Measurements from ENCODE around the gene ARHGAP23.
A peak's percentile ranks its signal among the peaks of the same experiment; 100 is the strongest.
"Not testable (repeated sequence)": the region's sequence is repeated elsewhere in the genome, so short reads cannot be mapped to it uniquely, and the experiment has no call there.

ARHGAP23 gene

GRCh38 chr17:38421871-38422827 is 6.1 kb upstream of the ARHGAP23 start:
- peak in 7 of 51 donors; percentile 16 to 38 (median 26) for DNase-seq

GRCh38 chr17:38424297-38424972 is 3.8 kb upstream of the ARHGAP23 start:
- DNase-seq: no peak

GRCh38 chr17:38425031-38425430 is 3.2 kb upstream of the ARHGAP23 start:
- no peak for DNase-seq

- no peak for DNase-seq
Observed at GRCh38 chr17:38425744-38426143, 2.5 kb upstream of the ARHGAP23 start.

GRCh38 chr17:38426441-38426840 is 1.8 kb upstream of the ARHGAP23 start:
- DNase-seq: no peak

GRCh38 chr17:38427160-38427949 is 909 bp upstream of the ARHGAP23 start:
- DNase-seq: no peak

- peak in 48 of 51 donors; percentile 42 to 93 (median 79) for DNase-seq
Observed at GRCh38 chr17:38428643-38429371, 543 bp downstream of the ARHGAP23 start.

GRCh38 chr17:38429476-38430100 is 1.3 kb downstream of the ARHGAP23 start:
- DNase-seq: peak in 4 of 51 donors; percentile 26 to 62 (median 35)

- peak in 2 of 51 donors; percentile 19 to 43 for DNase-seq
Observed at GRCh38 chr17:38430316-38430715, 2.1 kb downstream of the ARHGAP23 start.

GRCh38 chr17:38430822-38431221 is 2.6 kb downstream of the ARHGAP23 start:
- DNase-seq: no peak

- peak in 44 of 51 donors; percentile 32 to 97 (median 84) for DNase-seq
Observed at GRCh38 chr17:38431346-38432145, 3.3 kb downstream of the ARHGAP23 start.

- peak in 39 of 51 donors; percentile 26 to 89 (median 63) for DNase-seq
Observed at GRCh38 chr17:38434178-38434665, 6.0 kb downstream of the ARHGAP23 start.

GRCh38 chr17:38435795-38436194 is 7.5 kb downstream of the ARHGAP23 start:
- no peak for DNase-seq

- DNase-seq: no peak
Observed at GRCh38 chr17:38436386-38436785, 8.1 kb downstream of the ARHGAP23 start.

- not testable (repeated sequence) for DNase-seq
Observed at GRCh38 chr17:38437313-38437712, 9.0 kb downstream of the ARHGAP23 start.

GRCh38 chr17:38439436-38439835 is 11.2 kb downstream of the ARHGAP23 start:
- DNase-seq: no peak

- no peak for DNase-seq
Observed at GRCh38 chr17:38440614-38441397, 12.5 kb downstream of the ARHGAP23 start.

GRCh38 chr17:38441429-38442061 is 13.3 kb downstream of the ARHGAP23 start:
- peak in 12 of 51 donors; percentile 7 to 51 (median 29) for DNase-seq

Measured in hypothalamus (tissue), 51 donors.